ENCODE results near the gene OSM.
"Not testable (repeated sequence)": the region's sequence is repeated elsewhere in the genome, so short reads cannot be mapped to it uniquely, and the experiment has no call there.

OSM gene

GRCh38 chr22:30216710-30217109 lies 49.9 kb downstream of the OSM start:
- in situ Hi-C loops (cut with HindIII; ENCODE audit: low sequenced_read_pairs): no loop called here

DNA sequence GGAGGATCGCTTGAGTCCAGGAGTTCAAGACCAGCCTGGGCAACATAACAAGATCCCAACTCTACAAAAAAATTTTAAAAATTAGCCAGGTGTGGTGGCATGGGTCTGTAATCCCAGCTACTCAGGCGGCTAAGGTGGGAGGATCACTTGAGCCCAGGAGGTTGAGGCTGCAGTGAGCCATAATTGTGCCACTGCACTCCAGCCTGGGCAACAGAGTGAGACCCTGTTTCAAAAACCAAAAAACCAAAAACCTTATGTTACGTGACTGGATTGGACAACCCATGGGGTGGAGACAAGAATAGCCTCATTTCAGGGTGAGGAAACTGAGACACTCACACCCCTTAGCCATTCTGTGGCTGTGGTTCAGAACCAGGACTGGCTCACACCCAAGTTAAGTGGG lies 50.4 kb downstream of the OSM start:
- in situ Hi-C loops (cut with HindIII; ENCODE audit: low sequenced_read_pairs): not testable (repeated sequence)

GRCh38 chr22:30214703-30215407 lies 51.8 kb downstream of the OSM start:
- in situ Hi-C loops (cut with HindIII; ENCODE audit: low sequenced_read_pairs): no loop called here

DNA sequence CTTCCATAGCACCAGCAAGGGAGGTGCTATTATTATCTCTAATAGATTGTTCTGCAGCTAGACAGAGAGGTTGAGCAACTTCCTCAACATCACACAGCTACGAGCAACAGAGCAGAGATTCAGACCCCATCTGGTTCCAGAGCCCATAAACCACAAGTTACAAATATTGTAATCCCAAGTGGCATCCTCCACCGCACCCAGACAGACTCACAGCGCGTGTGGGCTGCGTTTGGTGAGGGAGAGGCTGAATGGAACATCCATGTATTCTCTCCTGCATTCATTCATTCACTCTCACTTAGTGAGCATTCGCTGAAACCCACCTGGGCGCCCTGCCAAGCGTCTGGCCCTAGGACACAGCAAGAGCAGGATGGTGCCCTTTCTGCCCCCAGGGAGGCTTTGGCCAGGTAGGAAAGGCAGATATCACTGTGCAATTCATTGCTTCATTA lies 53.6 kb downstream of the OSM start:
- in situ Hi-C loops (cut with HindIII; ENCODE audit: low sequenced_read_pairs): no loop called here

All from endothelial cell of hepatic sinusoid (primary cell).